ENCODE measurements around the gene ARMC12.

Gene ARMC12

GRCh38 chr6:35737413-35738211 is 780 bp downstream of the ARMC12 start:
- DNase-seq: peak; percentile 59

GRCh38 chr6:35739645-35740524 is 3.1 kb downstream of the ARMC12 start:
- no peak for DNase-seq

GRCh38 chr6:35742842-35743241 is 6.0 kb downstream of the ARMC12 start:
- no peak for DNase-seq

- no peak for DNase-seq
Observed at GRCh38 chr6:35745509-35745908, 8.7 kb downstream of the ARMC12 start.

GRCh38 chr6:35746516-35746915 is 9.7 kb downstream of the ARMC12 start:
- no peak for DNase-seq

GRCh38 chr6:35747877-35748276 is 11.0 kb downstream of the ARMC12 start:
- DNase-seq: no peak

- no peak for DNase-seq
Observed at GRCh38 chr6:35750557-35750956, 13.7 kb downstream of the ARMC12 start.

GRCh38 chr6:35751594-35751993 is 14.8 kb downstream of the ARMC12 start:
- no peak for DNase-seq

GRCh38 chr6:35752330-35752729 is 15.5 kb downstream of the ARMC12 start:
- no peak for DNase-seq

- no peak for DNase-seq
Observed at GRCh38 chr6:35754452-35755277, 17.8 kb downstream of the ARMC12 start.

- DNase-seq: no peak
Observed at GRCh38 chr6:35755278-35755924, 18.6 kb downstream of the ARMC12 start.

GRCh38 chr6:35757456-35758123 is 20.8 kb downstream of the ARMC12 start:
- no peak for DNase-seq

GRCh38 chr6:35759426-35759825 is 22.6 kb downstream of the ARMC12 start:
- DNase-seq: no peak

GRCh38 chr6:35765739-35766138 is 28.9 kb downstream of the ARMC12 start:
- no peak for DNase-seq

GRCh38 chr6:35769211-35769610 is 32.4 kb downstream of the ARMC12 start:
- no peak for DNase-seq

- DNase-seq: no peak
Observed at GRCh38 chr6:35771343-35771627, 34.5 kb downstream of the ARMC12 start.

- no peak for DNase-seq
Observed at GRCh38 chr6:35774116-35774794, 37.4 kb downstream of the ARMC12 start.

GRCh38 chr6:35775031-35775430 is 38.2 kb downstream of the ARMC12 start:
- DNase-seq: no peak

GRCh38 chr6:35776364-35777215 is 39.8 kb downstream of the ARMC12 start, which contains the start of gene CLPSL2:
Gene CLPSL2 (plus strand): TSS chr6:35776598. CDS start chr6:35776619, 21 bp downstream.
- no peak for DNase-seq

- no peak for DNase-seq
Observed at GRCh38 chr6:35777356-35778102, 40.7 kb downstream of the ARMC12 start.
